GM18951 (cell line): Measurements from ENCODE around the gene HAPSTR1.

Source experiments
- POLR2A ChIP-seq: IDR thresholded peaks from 4 replicates; pipeline ENCODE4 v1.6.1; 2011; ENCODE audit warnings: mild to moderate bottlenecking; ENCODE audit not compliant: insufficient read length, insufficient read depth; ENCODE audit errors: extremely low read depth
- in situ Hi-C: fragments of 300-500 bp; cut with MboI; formaldehyde crosslinking; loops from one replicate; pipeline ENCODE4 v1.12.0; 2022; ENCODE audit warnings: low sequenced_read_pairs, mixed read lengths, inconsistent platforms; ENCODE audit not compliant: unreplicated experiment

The HAPSTR1 gene

DNA sequence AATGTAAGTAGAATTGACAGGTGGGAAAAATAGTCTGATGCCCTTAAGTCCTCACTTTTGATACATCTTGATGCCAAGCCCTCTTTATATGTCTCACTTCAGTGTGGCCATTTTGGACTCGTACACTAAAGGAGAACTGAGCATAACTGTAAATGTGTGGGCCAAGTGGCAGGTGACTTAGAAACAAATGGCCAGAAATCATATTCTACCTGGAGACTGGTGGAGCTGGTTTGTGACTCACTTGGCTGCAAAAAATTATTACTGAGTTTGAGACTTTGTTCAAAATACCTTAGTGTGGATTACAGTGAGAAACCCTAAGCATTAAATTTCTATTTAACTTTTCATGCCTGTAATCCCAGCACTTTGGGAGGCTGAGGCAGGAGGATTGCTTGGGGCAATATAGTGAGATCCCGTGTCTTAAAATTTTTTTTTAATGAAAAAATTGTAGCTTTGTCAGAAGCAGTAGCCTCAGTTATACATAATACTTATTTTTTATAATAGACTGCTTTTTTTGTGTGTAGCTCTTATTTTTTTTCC, 5.0 kb downstream of the HAPSTR1 start:
- no peak for TF ChIP-seq POLR2A
- in situ Hi-C loops: no loop called here

DNA sequence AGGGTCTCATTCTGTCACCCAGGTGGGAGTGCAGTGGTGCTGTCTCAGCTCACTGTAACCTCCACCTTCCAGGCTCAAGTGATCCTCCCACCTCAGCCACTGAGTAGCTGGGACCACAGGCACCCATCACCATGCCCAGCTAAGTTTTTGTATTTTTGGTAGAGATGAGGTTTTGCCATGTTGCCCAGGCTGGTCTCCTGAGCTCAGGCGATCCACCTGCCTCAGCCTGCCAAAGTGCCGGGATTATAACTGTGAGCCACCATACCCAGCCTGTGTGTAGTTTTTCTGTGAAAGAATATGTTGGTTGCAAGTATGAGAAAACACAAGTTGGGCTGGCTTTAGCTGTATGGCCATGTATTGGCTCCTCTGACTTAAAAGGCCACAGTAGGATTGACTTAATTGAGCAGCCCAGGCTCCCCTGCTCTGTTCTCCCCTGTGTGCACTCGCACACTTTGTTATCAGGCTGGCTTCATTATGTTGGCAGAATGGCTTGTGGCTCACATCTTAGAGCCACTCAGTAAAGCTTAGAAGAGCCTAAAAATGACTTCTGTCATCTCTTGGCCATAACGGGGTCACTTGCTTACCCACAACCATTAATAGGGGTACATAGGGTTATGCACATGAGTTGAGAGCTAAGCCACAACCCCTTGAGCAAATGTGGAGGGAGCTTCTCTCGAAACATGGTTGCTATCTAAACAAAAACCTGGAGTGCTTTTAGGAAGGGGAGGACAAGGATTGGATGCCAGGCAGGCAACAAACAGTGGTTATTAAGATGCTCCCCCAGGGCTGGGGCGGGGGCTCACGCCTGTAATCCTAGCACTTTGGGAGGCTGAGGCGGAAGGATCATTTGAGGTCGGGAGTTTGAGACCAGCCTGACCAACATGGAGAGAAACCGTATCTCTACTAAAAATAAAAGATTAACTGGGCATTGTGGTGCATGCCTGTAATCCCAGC, 6.1 kb downstream of the HAPSTR1 start:
- TF ChIP-seq POLR2A: no peak
- in situ Hi-C loops: no loop called here

DNA sequence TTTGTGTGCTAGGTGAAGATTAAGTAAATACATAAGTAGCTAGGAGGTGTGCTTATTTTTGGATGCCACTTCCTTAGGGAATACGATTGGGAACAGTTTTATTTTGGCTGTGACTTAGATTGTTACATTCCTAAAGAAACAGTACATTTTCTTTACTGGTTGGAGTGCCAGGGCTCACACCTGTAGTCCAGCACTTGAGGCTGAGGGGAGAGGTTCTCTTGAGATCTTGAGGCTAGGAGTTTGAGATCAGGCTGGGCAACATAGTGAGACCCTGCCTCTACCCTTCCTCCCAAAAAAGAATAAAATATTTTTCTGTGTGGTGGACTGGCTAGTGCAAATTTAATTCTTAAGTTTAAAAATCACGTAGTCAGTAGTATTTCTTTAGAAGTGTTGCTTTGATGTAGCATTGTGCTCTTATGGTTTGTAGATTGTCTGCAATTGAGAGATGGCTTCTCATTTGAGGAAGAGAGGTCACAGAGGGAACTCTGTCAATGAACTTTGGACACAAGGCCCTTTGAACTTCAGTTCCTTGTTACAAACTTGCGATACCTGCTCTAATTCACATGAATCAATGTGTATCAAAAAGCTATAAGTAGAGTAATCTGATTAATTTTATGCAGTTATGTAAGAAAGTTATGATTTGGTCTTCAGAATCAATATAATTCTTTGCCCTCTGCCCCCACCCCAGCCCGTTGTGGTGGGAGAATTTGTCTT, 7.1 kb downstream of the HAPSTR1 start:
- in situ Hi-C loops: no loop called here
- TF ChIP-seq POLR2A: no peak

DNA sequence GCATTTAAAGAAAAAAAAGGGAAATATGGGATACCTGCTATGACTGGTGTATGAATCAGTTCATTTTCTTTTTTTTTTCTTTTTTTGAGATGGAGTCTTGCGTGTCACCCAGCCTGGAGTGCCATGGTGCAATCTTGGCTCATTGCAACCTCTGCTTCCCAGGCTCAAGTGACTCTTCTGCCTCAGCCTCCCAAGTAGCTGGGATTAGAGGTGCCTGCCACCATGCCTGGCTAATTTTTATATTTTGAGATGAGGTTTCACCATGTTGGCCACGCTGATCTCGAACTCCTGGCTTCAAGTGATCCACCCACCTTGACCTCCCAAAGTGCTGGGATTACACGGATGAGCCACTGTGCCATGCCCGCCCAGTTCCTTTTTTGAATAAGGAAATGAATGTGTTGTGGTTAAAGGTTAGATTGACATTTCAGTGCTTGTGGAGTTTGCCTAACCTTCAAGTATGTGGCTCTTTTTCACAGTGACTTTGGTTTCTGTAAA, 7.7 kb downstream of the HAPSTR1 start:
- TF ChIP-seq POLR2A: no peak
- in situ Hi-C loops: no loop called here

DNA sequence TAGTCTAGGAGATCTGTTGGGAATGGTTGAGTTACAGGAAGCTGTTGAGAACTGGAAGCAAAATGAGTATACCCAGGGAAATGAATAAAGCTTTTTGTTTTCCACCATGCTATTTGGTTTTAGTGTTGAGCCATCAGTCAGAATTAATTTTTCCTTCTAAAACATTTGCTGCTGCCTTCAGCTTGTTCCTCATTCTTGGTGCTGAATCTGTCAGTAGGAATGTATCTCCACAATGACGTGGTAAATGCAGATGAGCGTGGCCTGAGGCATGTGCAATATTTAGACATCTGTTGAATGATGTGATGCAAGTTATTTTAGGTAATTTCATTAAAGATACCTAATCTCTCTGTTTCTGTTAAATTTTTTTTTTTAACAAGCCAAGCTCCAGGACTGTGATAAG, 10.9 kb downstream of the HAPSTR1 start:
- in situ Hi-C loops: no loop called here
- TF ChIP-seq POLR2A: no peak

DNA sequence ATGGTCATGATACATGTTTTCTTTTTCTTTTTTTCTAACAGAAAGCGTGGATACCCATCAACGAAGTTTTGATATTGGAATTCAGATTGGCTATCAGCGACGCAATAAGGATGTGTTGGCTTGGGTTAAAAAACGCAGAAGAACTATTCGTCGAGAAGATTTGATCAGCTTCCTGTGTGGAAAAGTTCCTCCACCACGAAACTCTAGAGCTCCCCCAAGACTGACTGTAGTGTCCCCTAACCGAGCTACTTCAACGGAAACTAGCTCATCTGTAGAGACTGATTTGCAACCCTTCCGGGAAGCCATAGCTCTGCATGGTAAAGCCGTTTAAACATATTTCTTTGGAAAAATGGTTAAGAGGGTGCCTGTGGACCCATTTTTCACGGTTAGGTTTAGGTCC, 11.5 kb downstream of the HAPSTR1 start:
- in situ Hi-C loops: no loop called here
- no peak for TF ChIP-seq POLR2A

DNA sequence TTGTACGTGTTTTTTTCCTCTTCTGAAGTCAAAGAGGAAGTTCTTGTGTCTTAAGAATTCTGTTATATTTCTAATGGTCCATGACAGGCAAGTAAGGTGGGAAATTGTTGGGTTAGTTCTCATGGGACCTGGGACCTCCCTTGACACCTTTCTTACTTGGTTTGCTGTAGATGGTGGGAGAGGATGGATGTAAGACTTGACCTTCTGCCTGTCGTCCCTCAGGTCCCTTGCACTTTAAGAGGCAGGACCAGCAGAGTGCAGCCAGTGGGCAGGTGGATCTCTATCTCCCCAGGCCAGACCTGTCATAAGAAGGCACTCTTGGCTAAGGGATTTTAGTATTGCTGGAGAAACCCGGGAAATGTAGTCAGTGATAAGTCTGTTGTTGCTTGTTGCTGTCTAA, 12.1 kb downstream of the HAPSTR1 start:
- in situ Hi-C loops: no loop called here
- no peak for TF ChIP-seq POLR2A

DNA sequence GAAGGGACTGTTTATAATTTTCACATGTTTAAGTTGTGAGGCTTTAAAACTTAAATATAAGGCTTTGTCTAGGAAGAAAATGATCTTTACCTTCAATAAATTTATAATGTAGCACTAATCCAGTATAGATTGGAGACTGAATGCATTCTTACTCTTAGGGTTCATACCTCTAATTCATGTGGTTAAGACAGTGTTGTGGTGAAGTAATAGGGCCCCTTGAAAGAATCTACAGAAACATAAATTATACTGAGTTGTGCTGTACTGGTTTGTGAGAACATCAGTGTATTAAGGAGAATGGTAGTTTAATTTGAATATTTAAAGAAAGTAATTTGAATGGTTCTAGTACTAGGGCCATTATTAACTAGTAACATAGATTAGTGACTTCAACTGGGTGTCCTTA, 13.7 kb downstream of the HAPSTR1 start:
- in situ Hi-C loops: no loop called here
- TF ChIP-seq POLR2A: no peak

DNA sequence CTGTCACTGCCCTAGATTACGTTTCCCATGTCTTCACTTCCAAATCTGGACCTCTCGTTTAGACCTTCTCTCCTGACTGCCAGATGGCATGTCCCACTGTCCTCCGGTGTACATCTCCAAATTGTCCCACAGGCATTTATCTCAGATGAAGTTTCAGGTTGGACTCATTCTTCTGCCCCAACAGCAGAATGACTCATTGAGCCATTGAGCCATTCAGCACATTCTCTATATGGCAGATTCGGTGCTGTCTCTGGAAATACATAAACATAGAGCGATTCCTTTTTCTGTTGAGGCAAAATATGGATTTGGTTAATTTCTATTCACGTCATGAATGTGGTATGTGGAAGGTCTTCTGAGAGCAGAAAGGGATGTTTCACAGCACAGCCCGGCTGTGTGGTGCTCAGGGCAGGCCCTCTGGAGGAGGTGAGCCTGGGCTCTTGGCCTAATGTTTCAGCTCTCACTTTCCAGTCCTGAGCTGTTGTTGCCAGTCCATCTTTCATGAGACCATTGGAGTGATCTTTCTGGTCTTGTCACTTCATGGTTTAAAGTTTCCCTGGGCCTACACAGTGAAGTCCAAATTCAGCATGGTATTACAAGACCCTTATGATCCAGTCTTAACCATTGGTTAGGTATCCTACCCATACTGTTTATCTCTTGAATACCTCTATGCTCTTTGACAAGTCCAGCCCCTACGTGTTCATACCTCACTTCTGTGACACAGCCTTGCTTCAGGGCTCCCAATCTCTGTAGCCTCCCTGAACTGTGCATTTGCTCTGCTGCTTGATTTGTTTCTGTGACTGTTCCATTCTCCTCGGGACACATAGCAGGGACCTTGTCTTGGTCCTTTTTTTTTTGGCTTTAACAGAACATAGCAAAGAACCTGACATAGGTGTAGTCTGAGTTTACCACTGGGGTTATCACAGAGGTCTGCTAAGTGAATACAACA, 15.9 kb downstream of the HAPSTR1 start:
- TF ChIP-seq POLR2A: no peak
- in situ Hi-C loops: no loop called here

DNA sequence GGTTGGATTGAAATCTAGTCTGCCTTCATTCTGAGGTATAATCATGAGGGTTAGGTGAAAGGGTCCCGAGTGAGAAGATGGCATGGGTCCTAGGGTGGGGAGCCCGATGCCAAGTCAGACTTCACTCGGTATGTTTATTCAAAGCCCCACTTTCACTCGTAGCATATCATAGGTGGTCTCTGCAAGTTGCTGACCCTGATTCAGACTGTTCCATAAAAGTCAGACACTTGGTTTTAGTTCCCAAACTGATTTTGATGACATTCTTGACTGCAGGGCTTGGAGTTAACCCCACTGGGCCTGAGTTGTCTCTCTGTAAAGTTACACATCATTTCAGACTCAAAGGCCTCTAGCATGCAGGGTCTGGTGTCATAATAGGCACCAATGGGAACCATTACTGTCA, 17.8 kb downstream of the HAPSTR1 start:
- TF ChIP-seq POLR2A: no peak
- in situ Hi-C loops: no loop called here

DNA sequence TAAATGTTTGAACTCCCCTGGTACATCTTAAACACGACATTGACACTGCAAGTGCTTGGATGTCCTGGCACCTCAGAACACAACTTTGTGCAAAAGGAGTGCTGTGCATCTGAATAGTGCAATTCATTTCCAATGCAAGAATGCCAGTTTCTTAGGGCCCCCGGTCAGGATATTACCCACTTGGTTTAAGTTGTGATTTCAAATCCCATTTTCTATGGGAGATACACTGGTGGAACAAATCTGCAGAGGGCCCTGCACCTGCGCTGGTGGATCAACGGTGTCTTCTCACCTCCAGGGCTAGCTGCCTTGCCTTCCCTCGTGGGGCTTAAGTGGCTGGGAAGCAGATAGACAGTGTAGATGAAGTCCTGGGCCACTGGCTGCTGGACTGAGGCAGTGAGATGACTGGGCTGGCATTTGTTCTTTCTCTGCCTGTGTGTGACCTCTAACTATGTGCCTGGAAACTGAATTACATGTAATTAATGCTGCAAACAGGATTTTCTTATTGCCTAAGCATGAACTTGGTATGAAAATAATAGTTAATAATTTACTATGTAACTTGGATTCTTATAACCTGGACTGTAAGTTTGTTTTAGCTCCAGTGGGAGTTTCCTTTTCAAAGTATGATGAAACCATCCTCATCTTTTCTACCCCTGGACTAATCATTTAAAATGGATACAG, 20.9 kb downstream of the HAPSTR1 start:
- in situ Hi-C loops: no loop called here
- no peak for TF ChIP-seq POLR2A

DNA sequence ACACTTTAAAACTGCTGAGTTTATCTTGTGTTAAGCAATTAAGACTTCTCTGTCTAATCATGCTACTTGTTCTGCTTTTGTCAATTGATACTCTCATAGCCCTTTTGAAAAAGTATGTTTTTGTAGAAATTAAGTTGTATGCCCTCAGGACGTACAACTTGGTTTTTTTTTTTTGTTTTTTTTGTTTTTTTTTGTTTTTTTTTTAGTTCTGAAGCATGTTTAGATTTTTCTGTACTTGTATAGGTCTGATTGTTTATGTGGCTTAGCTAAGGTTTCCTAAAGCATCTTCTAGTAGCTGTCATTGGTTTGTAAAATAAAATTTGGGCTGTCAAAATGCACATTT, 21.4 kb downstream of the HAPSTR1 start:
- TF ChIP-seq POLR2A: no peak
- in situ Hi-C loops: no loop called here
